Forelimb muscle (tissue), 1 donor: ENCODE data around the gene RALGPS2. TPM values are rescaled to one million over a fixed set of nuclear protein-coding genes. Genes with fewer than 3 reads are reported as not detected.
"Not testable (repeated sequence)": the region's sequence is repeated elsewhere in the genome, so short reads cannot be mapped to it uniquely, and the experiment has no call there.

Experiments used
- DNase-seq: peaks from one replicate; pipeline ENCODE4 v3.0.0-alpha.2; 2013; ENCODE audit warnings: low read depth
- polyA plus RNA-seq: library from polyadenylated mRNA; unstranded; fragments of 120-200 nt; gene quantifications from one replicate; pipeline ENCODE4 v1.2.1, GENCODE V29; 2013; ENCODE audit not compliant: insufficient read length

Gene RALGPS2
- polyA plus RNA-seq, 1 donor, result 39.6 TPM

DNA sequence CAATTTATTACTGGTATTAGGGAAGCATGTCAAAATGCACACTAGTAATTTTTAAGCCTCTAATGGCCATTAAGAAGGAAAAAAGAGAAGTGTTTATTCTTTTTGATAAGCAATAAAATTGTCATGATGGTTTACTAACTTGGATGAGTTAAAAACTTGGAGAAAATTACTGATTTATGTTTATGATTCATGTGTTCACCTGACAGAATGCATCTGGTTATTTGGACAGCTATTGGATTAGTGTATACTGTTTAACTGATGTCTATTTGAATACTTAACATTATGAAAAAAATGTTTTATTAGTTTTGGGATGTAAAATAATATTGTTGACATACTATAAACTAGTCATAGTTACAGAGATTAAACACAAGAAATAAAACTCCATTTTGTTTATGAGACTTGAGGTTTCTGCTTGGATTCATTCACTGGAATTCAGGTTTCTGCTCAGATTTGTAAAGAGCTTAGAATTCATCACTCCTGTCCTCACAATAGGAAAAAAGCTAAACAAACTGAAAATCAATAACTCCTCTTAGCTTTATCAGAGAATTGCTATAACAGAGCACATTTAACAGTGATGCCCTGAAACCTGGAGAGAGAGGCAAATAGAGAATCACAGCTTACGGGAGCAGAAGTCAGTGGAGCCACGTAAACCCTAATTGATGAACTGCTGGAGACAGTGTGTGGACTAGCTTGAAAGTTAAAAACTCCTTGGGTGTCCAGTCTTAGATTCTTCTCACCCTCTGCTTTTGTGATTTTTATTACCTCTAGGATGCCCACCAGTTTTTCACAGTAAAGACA lies 56.7 kb downstream of the RALGPS2 start:
- no peak for DNase-seq

DNA sequence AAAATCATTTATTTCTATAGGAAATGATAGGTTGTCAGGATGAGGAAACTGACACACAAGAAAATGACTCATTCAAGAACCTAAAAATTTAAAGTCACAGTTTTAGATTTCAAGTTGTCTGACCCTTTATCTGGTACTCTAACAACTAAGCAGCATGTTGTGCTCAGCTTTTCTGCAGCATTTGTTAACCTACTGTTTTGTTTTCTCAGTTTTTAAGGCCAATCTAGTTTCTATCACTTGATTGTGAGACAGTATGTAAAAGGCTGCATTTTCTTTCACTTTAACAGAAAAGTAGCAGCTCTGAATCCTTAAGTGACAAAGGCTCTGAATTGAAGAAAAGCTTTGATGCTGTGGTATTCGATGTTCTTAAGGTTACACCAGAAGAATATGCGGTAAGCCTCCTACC lies 59.1 kb downstream of the RALGPS2 start:
- no peak for DNase-seq

DNA sequence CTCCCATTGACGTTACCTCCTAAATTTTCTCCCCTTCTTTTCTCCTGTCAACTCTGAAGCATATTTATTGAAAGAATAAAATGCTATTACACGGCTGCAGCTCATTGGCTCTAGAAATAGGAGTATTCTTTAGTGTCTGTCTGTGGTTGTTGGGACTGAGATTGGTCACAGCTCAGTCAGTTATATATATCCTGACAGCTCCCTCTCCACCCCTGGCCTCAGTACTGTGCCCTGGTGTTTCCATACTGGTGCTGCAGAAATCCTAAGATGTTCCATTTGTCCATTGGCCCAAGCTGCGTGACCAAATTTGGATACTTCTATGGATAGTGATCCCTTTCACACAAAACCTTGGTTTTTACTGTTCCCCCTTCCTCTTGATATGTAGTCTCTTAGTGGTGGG lies 67.3 kb downstream of the RALGPS2 start:
- no peak for DNase-seq

DNA sequence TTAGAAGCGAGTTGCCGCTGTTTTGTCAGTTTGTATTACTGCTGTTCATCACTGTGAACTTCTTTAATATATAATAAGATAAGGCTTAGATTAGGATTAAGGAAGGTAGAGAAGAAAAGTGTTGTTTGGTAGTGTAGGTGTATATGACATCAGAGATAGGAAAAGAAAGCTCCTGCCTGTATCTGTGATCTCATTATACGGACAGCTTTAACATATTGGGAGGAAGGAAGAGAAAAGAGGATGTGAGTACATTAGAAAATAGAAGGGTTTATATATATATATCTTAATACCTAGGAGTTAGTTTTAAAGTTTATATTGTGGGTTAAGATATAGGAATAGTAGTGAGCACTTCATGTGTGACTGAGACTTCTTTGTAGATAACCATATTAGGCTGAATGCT lies 71.0 kb downstream of the RALGPS2 start:
- no peak for DNase-seq

DNA sequence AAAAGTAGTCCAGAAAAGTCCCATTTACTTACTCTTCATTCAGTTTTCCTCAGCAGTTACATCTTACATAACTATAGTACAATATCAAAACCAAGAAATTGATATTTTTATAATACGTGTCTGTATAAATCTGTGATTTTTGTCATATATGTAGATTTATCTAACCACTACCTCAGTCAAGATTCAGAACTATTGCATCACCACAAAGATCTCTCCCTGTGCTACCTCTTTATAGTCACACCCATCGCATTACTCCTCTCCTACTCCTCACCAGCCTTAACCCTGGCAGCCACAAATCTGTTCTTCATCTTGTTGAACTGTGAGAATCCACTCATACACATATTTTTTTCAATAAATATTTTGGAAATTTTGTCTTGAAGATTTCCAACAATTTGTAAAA lies 72.5 kb downstream of the RALGPS2 start:
- DNase-seq, result no peak

DNA sequence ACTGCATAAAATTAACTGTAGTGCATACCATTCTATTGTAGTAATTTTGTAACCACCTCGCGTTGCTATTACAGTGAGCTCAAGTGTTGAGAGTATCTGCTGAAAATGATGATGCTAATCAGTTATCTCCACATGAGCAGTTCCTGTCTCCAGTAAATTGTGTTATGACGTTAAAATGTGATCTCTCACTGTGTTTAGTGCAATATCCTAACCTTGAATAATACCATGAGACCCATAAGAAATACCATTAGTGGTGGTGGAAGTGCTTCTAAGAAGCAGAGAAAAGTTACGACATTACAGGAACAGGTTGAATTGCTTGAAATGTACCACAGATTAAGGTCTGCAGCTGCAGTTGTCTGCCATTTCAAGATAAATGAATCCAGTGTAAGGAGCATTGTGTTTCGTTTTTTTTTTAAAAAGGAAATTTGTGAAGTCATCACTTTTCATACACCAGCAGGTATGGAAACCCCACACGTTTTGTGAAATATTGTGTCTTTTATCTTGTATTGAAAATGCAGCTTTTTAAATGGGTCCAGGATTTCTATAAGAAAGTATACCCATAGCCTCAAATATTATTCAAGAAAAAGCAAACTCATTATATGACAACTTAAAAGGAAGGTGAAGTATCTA lies 73.3 kb downstream of the RALGPS2 start:
- DNase-seq, result no peak

DNA sequence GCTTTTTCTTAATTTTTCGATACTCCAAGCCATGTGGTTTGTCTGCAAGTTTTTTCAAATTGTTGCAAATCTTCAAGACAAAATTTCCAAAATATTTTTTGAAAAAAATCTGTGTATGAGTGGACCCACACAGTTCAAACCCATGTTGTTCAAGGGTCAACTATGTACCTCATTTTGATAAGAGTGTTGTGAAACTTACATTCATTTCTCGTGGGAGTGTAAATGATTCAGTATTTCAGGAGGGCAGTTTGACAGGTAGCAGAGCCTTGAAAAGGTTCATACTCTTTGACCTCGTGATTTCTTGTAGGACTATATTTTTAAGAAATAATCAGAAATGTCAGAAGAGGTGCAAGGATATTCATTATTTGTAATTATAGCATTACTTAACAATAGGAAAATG lies 77.8 kb downstream of the RALGPS2 start:
- no peak for DNase-seq

DNA sequence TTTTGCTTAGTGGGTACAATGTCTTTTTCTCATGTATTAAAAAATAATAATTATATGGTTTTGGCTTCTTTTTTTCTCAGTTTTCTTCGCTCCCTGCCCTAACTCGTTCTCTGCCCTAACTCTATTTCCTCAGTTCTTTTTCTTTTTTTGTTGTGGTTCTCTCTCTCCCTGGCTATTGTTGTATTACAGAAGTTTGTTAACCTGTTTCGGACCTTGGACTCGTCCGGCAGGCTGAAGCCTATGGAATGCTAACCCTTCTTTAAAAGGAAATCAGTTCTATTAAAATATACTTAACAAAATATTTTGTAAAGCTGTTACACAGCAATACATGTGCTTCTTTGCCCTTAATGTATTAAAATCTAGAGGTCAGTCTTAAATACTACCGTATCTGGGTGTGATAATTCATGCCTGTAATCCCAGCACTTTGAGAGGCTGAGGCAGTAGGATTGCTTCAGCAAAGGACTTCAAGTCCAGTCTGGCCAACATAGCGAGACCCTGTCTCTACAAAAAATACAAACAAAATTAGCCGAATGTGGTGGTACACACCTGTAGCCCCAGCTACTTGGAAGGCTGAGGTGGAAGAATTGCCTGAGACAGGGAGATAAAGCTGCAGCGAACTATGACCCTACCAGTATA lies 81.7 kb downstream of the RALGPS2 start:
- no peak for DNase-seq

DNA sequence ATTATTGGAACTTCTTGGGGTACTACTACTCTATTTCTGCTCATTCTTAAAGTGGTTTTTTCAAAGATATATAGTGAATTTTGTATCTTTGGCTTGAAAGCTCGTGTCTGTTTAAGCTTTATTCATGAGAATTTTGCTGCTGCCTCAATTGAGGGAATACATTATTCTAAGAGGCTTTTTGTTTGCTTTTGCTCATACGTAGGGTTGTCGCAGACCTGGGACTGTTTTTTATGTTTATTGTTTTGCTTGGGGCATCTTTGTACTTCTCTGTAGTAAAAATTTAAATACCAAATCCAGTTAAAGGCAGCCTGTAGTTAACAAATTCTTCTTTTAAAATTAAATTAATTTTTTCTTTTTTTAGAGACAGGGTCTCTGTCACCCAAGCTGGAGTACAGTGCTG lies 83.5 kb downstream of the RALGPS2 start:
- DNase-seq, result no peak

DNA sequence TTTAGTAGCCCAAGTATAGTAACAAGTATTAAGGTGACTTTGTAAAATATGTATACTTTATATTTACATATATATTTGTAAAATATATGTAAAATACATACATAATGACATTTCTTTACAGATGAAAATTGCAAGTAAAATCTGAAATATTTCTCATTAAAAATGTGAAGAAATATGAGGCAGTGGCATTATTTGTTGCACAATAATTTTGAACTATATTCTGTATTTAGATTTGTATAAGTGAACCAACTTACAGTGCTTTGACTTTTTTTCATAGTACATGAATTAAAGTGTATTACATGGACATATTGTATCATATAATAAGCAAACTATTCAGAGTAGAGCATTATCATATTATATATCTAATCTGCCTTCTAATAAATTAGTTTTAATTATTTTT lies 85.5 kb downstream of the RALGPS2 start:
- no peak for DNase-seq

DNA sequence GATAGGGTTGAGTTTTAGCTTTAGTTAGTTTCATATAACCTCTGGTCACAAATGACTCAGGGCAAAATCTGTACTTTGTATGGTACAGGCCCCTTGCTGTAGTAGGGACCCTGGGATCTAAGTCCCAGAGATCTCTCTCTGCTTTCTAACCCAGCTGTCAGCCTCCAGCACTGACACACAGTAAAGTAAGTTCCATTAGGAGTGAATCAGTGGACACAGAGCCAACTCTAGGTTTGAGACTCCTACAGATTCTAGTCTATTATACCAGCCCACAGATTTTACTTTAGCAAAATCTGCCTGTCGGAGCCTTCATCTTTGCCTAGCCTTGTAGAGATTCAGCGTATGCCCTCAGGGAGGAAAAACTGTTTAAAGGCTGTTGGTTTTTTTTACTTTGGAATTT lies 93.4 kb downstream of the RALGPS2 start:
- DNase-seq, result no peak

DNA sequence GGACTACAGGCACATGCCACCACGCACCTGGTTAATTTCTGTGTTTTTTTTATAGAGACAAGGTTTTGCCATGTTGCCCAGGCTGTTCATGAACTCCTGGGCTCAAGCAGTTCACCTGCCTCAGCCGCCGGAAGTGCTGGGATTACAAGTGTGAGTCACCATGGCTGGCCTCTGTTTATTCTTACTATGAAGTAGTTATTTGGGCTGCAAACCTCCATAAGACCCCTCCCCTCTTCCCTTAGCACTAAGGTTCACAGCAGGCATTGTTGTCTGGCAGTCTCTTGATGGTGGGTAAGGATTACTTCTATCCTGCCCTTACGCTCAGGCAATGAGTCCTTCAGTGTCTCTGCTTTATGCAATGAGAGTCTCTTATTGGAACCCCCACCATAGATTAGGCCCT lies 94.1 kb downstream of the RALGPS2 start:
- no peak for DNase-seq

DNA sequence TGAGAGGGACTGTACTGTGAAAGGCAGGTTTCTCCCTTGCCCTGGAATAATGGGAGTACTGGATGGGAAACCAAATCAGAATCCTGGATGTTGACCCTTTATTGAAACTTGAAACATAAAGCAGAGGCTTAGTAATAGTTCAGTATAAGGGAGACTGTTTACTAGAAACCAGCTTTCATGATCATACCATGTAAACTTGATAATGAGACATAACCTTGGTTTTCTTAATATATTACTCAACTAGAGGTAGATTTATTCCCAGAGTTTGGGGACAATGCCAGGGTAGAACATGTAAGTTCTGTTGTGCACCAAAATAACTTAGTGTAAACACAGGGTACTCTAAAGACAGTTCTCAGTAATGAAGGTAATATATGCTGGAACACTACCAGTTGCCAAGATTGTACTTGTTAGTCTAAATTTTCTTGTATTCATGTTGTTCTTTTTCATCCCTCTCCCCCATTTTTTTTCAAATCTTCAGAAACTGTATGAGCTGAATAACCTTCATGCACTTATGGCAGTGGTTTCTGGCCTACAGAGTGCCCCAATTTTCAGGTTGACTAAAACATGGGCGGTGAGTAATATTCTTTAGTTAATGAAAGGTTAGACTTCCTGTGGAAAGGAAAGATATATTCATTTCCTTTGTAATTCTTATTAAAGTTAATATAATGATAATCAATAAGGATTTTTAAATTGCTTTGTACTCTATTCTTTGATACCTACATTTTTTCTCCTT lies 96.3 kb downstream of the RALGPS2 start:
- DNase-seq, result no peak

DNA sequence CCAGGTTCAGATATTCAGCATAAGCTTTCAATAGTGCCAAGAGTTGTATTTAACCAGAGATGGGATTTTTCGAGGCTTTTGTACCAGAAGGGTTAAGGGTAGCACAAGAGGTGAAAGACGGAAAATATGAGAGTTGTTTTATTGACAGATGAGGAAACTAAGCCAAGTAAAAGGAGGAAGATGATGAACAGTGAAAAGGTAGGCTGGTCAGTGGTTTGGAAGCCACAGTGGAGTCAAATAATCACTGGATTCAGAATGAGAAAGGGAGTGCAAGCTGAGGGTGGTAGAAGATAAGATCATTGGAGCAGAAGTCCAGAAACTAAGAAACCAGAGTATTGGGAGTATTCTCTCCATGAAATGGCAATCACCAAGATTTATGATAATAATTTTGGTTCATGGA lies 100.1 kb downstream of the RALGPS2 start:
- DNase-seq, result no peak

DNA sequence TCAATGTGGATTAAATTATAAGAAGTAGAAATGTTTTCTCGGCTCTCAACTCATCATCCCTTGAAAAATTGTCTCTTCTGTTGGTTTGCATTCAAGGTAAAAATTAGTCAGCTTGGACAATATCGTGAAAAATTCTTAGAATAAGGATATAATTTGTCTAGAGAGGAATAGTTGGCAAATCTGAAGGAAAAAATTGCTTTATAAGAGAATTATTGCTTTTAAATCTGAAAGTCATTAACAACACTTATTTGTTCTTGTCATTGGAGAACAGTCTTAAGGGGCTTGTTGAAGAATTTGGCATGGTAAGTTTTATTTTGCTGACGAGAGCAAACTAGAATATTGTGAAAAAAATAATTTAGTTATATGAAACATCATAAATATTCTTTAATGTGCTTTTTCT lies 119.4 kb downstream of the RALGPS2 start:
- peak; percentile 79 for DNase-seq

DNA sequence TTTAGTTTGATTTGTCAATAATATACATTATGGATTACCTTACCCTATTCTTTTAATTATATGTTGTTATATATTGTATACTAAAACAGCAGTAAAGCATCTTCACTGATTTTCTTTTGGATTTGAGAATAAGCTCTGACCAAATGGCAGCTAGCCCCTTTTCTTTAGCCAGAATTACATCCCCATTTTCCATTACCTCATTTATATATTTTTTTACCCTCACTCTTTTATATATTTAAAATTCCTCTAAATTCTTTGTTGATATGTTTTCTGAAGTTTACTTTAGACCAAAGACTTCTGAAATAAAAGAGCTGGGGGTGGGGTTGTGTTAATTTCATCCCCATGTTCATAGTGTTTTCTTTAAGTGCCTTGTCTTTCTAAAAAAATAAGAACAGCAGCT lies 121.3 kb downstream of the RALGPS2 start:
- no peak for DNase-seq

DNA sequence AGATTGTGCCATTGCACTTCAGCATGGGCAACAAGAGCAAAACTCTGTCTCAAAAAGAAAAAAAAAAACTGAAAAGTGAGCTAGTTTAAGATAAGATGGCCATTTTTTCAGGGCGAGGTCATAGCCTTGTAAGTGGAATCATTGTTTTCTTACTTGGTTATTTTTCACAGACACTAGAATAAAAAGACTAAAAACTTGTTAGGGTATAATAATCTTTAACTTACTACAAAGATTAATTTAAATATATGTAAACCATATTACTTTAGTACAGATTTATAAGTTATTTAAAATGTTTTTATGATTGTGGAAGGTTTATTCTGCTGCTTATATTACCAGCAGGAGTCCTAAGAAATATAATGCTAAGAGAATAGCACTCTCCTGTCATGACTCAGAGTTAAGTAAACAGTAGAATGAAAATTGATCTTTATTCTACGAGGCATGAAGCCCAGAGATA lies 122.4 kb downstream of the RALGPS2 start:
- no peak for DNase-seq

DNA sequence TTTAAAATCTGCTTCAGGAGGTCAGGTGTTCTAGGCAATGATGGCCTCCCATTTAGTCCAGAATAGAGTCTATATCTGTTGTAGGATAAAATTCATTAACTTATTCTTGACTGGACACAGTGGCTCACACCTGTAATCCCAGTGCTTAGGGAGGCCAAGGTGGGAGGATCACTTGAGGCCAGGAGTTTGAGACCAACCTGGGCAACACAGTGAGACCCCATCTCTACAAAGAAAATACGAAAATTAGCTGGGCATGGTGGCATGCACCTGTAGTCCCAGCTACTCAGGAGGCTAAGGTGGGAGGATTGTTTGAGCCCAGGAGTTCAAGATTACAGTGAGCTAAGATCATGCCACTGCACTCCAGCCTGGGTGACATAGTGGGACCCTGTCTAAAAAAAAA lies 122.9 kb downstream of the RALGPS2 start:
- not testable (repeated sequence) for DNase-seq

DNA sequence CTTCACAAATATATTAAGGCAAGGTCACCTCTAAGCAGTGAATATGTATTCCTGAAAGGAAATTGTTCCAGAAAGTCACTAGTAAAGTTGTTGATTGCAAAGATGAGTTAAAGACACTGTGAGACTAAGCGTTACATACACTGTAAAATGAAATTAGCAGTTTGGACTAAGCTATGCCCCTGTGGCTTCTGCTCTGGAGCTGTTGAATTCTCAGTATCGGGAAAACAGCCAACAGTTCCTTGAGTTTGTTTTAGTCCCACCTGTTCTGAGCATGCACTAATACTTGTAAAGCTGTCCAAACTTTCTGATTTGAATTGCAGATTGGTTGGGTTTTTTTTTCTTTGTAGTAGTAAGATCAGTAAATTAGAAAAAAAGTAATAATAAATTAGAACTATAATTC lies 124.9 kb downstream of the RALGPS2 start:
- DNase-seq, result no peak

DNA sequence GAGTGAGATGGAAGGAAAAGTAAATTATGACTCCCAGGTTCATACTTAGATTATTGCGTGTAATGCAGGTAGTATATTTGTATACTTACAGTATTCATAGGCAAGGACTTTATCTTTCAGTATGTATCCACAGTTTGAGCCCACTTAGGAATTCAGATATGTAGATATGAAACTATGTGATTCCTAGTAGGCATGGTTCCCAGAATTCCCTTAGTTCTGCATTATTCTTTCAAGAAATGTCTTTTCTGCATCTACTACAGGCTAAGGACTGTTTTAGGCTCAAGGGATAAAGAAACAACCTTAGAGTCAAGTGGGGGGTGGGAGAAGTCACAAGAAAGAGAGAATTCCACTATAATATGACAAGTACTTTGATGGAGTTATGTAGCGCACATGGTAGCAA lies 132.1 kb downstream of the RALGPS2 start:
- no peak for DNase-seq

DNA sequence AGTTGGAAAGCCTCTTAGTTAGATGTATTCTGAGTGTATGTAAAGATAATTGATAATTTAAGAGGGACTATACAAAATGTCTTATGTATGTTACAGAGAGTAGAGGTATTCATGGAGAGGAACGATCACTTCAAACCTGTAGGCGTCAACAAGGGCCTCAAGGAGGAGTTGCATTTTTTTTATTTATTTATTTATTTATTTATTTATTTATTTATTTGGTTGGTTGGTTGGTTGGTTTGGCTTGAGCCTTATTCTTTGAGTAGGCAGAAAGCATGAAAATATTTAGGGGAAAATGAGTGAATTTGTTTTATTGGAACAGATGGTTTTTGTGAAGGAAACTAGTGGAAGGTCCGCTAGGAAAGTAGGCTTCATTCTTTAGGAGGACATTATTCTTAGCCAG lies 137.4 kb downstream of the RALGPS2 start:
- DNase-seq, result no peak

DNA sequence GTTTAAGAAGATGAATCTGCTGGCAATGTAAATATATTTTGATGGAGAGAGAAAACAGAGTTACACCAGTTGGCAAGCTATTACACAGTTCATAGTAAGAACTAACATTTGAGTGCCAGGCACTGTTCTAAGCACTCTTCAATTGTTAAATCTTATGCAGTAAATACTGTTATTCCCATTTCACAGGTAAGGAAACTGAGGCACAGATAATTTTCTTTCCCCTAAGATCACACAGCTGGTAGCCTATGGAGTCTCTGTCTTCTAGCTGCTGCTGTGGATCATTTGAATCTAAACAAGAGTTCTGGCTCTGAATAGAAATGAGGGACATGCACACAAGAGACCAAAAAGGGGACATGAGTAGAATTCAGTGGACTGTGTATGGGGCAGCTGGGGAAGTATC lies 137.8 kb downstream of the RALGPS2 start:
- no peak for DNase-seq
